K562 (cell line): ENCODE results near the gene LRRC61. TPM values are rescaled to one million over a fixed set of nuclear protein-coding genes. Genes with fewer than 3 reads are reported as not detected.

ENCODE experiments used
- ATAC-seq: fragments of 200-7000 bp; cut with Tn5 transposase; 3 replicates; pipeline ENCODE4 v1.9.1; 2020; ENCODE audit warnings: moderate library complexity
- BruUV-seq: library from RNA; stranded (reverse); fragments of 400-500 nt; replicated peaks from 2 replicates; lab custom pipeline; 2021; lab: Mats Ljungman, UMichigan
- CTCF ChIA-PET: fragments of 300-600 bp; formaldehyde crosslinking; extraction: SDS; loops from one replicate; lab custom pipeline; 2021; ENCODE audit warnings: low intra/inter-chr PET ratio; lab: Yijun Ruan, JAX
- POLR2A ChIA-PET: fragments of 300-600, 350-650 bp; sonication (Branson Sonifier 250); formaldehyde crosslinking; extraction: SDS; loops from one replicate; lab custom pipeline; 2021; ENCODE audit warnings: antibody characterized with exemption, inconsistent platforms; lab: Yijun Ruan, JAX
- DNase-seq, 4 experiments: peaks; one replicate each; pipeline versions ENCODE4 v3.0.0 to v3.0.0-alpha.2; 2011 to 2018; ENCODE audit warnings: low spot score in 3 of 4, mixed read lengths in 3 of 4; ENCODE audit errors: extremely low read depth in 1 of 4
- FAIRE-seq: peaks from 2 replicates; lab custom pipeline; 2011; peaks lifted over from hg19 to GRCh38; lab: Jason Lieb, UNC
- H2AFZ ChIP-seq: 2 replicates; pipeline ENCODE4 v1.6.0; 2011; ENCODE audit warnings: low read depth, low read length, control low read depth, inconsistent platforms
- H3K27ac ChIP-seq: fragments of 200-600 bp; 3 replicates; pipeline ENCODE4 v1.8.0; 2011; ENCODE audit warnings: low read depth, mild to moderate bottlenecking, control low read depth, inconsistent platforms, low read length, moderate library complexity, mixed read lengths; ENCODE audit errors: extremely low read depth
- H3K27me3 ChIP-seq, 2 experiments: fragments of 300-600 bp in 1 of 2; 2 replicates in 1 of 2; 3 replicates in 1 of 2; pipeline versions ENCODE4 v1.6.0 to v1.8.0; 2011; ENCODE audit warnings: inconsistent platforms in 2 of 2, low read length in 2 of 2, mild to moderate bottlenecking in 1 of 2, mixed read lengths in 1 of 2, moderate library complexity in 1 of 2; ENCODE audit not compliant: control insufficient read depth in 2 of 2, insufficient read depth in 2 of 2
- H3K36me3 ChIP-seq: fragments of 300-600 bp; 3 replicates; pipeline ENCODE4 v1.8.0; 2011; ENCODE audit warnings: mild to moderate bottlenecking, low read length, inconsistent platforms; ENCODE audit not compliant: control insufficient read depth, insufficient read depth
- H3K4me1 ChIP-seq, 2 experiments: fragments of 200-600 bp in 1 of 2; replicated peaks in 1 of 2; 2 replicates in 1 of 2; 3 replicates in 1 of 2; pipeline versions ENCODE4 v1.5.1 to v1.8.0; 2011; ENCODE audit warnings: inconsistent platforms in 2 of 2, low read length in 2 of 2, mild to moderate bottlenecking in 1 of 2, mixed read lengths in 1 of 2, moderate library complexity in 1 of 2; ENCODE audit not compliant: control insufficient read depth in 2 of 2, insufficient read depth in 2 of 2
- H3K4me2 ChIP-seq: 2 replicates; pipeline ENCODE4 v1.6.1; 2011; ENCODE audit warnings: low read length, control low read depth, inconsistent platforms, mixed read lengths; ENCODE audit not compliant: insufficient read depth
- H3K4me3 ChIP-seq: fragments of 200-600 bp; sonication (generic), shearing (Covaris generic); 2 replicates; pipeline ENCODE4 v1.5.1; 2016; ENCODE audit warnings: control low read depth, inconsistent platforms
- H3K79me2 ChIP-seq: fragments of 200-600 bp; 3 replicates; pipeline ENCODE4 v1.8.0; 2011; ENCODE audit warnings: low read length, inconsistent platforms; ENCODE audit not compliant: control insufficient read depth, insufficient read depth
- H3K9ac ChIP-seq, 2 experiments: 2 replicates each; pipeline versions ENCODE4 v1.6.0 to v1.6.1; 2011; ENCODE audit warnings: low read depth in 2 of 2, low read length in 2 of 2, control low read depth in 1 of 2, inconsistent platforms in 1 of 2, mild to moderate bottlenecking in 1 of 2, mixed read lengths in 1 of 2; ENCODE audit not compliant: insufficient read depth in 1 of 2
- H3K9me1 ChIP-seq: one replicate; pipeline ENCODE4 v1.6.0; 2011; ENCODE audit warnings: inconsistent platforms, mild to moderate bottlenecking, low read length, moderate library complexity; ENCODE audit not compliant: control insufficient read depth, insufficient read depth
- H3K9me3 ChIP-seq: replicated peaks from 2 replicates; pipeline ENCODE4 v1.5.1; 2011; ENCODE audit warnings: low read depth, low read length, inconsistent platforms; ENCODE audit not compliant: control insufficient read depth, insufficient read depth
- H4K20me1 ChIP-seq: replicated peaks from 2 replicates; pipeline ENCODE4 v1.6.1; 2011; ENCODE audit warnings: low read length, inconsistent platforms, mixed read lengths; ENCODE audit not compliant: control insufficient read depth, insufficient read depth
- CAMTA2 ChIP-seq: fragments of 250-450 bp; sonication (Bioruptor Pico); conservative IDR thresholded peaks from 2 replicates; pipeline ENCODE4 v1.5.1; 2022
- FOXP4 ChIP-seq: sonication (generic); formaldehyde crosslinking; IDR thresholded peaks from 2 replicates; pipeline ENCODE4 v1.8.0; 2022; ENCODE audit warnings: mild to moderate bottlenecking, missing genetic modification reagents, borderline replicate concordance
- GABPB1 ChIP-seq: sonication (generic); formaldehyde crosslinking; IDR thresholded peaks from 2 replicates; pipeline ENCODE4 v1.8.0; 2022; ENCODE audit warnings: mild to moderate bottlenecking, missing genetic modification reagents
- HMG20A ChIP-seq: fragments of 450-650 bp; formaldehyde crosslinking; conservative IDR thresholded peaks from 2 replicates; pipeline ENCODE4 v1.4.0; 2020; ENCODE audit warnings: mild to moderate bottlenecking, mixed read lengths
- HMGN3 ChIP-seq: IDR thresholded peaks from 2 replicates; pipeline ENCODE4 v1.6.1; 2011; ENCODE audit warnings: borderline replicate concordance, low read depth, mild to moderate bottlenecking, mixed read lengths, low read length; ENCODE audit not compliant: insufficient read length; ENCODE audit errors: extremely low read depth
- NONO ChIP-seq, 2 experiments: fragments of 200-400 bp in 1 of 2; fragments of 450-650 bp in 1 of 2; formaldehyde crosslinking in 1 of 2; IDR thresholded peaks; 2 replicates each; pipeline ENCODE4 v1.6.1; 2017; ENCODE audit warnings: low read depth in 2 of 2, mild to moderate bottlenecking in 2 of 2, moderate library complexity in 2 of 2, low read length in 1 of 2
- RBM14 ChIP-seq: fragments of 200-400 bp; formaldehyde crosslinking; IDR thresholded peaks from 2 replicates; pipeline ENCODE4 v1.6.1; 2018; ENCODE audit warnings: low read depth, mild to moderate bottlenecking, low read length, moderate library complexity, borderline replicate concordance; ENCODE audit not compliant: insufficient read depth
- RBM17 ChIP-seq: fragments of 200-400 bp; formaldehyde crosslinking; IDR thresholded peaks from 2 replicates; pipeline ENCODE4 v1.6.1; 2017; ENCODE audit warnings: low read depth, mild to moderate bottlenecking, low read length, borderline replicate concordance
- TAF1 ChIP-seq: IDR thresholded peaks from 2 replicates; pipeline ENCODE4 v1.6.1; 2011; ENCODE audit warnings: mild to moderate bottlenecking, low read length, moderate library complexity; ENCODE audit not compliant: insufficient read depth, control insufficient read depth, severe bottlenecking; ENCODE audit errors: extremely low read depth
- TRIM24 ChIP-seq, 2 experiments: fragments of 450-650 bp; IDR thresholded peaks; 2 replicates each; pipeline ENCODE4 v1.6.1; 2016
- ZNF134 ChIP-seq: fragments of 250-450 bp; sonication (Bioruptor Pico); conservative IDR thresholded peaks from 2 replicates; pipeline ENCODE4 v1.4.0; 2020
- ZNF408 ChIP-seq: fragments of 250-450 bp; sonication (Bioruptor Pico); IDR thresholded peaks from 2 replicates; pipeline ENCODE4 v1.4.0; 2020; ENCODE audit warnings: low read depth, mild to moderate bottlenecking, moderate library complexity
- WGBS: fragments of 100-300 bp; shearing (Covaris generic); methylation state at CpG from one replicate; pipeline ENCODE4 v1.1.6; 2016; ENCODE audit warnings: low coverage, mixed read lengths; ENCODE audit not compliant: insufficient coverage; ENCODE audit errors: missing lambda C conversion rate; 5-methylcytosine and 5-hydroxymethylcytosine counted together
- in situ Hi-C: fragments of 300-500 bp; cut with MboI; formaldehyde crosslinking; loops from 4 replicates; pipeline ENCODE4 v1.15.0; 2018; ENCODE audit warnings: inconsistent platforms, mixed read lengths
- intact Hi-C: fragments of 100-400 bp; cut with micrococcal nuclease; formaldehyde crosslinking; loops from 2 replicates; pipeline ENCODE4 v1.14.2; 2022
- polyA plus RNA-seq, 8 experiments: library from polyadenylated mRNA; depleted of rRNA in 4 of 8; stranded (reverse) in 5 of 8; unstranded in 3 of 8; fragments of >200 nt; fragmentation: Nextera tagmentation in 2 of 8; fragmentation: Illumina TruSeq in 1 of 8; extraction: Ambion mirVana in 2 of 8; extraction: Trizol in 1 of 8; gene quantifications; 2 replicates each; pipeline versions ENCODE4 v1.2.1 to v1.2.3, GENCODE V29; 2011 to 2014; ENCODE audit warnings: inconsistent platforms in 1 of 8, missing spikeins in 1 of 8
- total RNA-seq, 7 experiments: library from RNA; depleted of rRNA in 6 of 7; stranded (reverse); fragments of >200 nt in 6 of 7; fragmentation: Illumina TruSeq in 2 of 7; extraction: Trizol in 2 of 7; gene quantifications; 2 replicates each; pipeline versions ENCODE4 v1.2.1 to v1.2.3, GENCODE V29; 2011 to 2021; ENCODE audit warnings: low replicate concordance in 1 of 7
- TF ChIP-seq, protein P1 (sequence below): sonication (generic); formaldehyde crosslinking; IDR thresholded peaks from 2 replicates; pipeline ENCODE4 v1.4.0; 2020; ENCODE audit warnings: mild to moderate bottlenecking, missing genetic modification reagents
- TF ChIP-seq, protein P2 (sequence below): fragments of 450-650 bp; formaldehyde crosslinking; IDR thresholded peaks from 2 replicates; pipeline ENCODE4 v1.4.0; 2020; ENCODE audit warnings: mild to moderate bottlenecking, moderate library complexity

The LRRC61 gene
- total and polyA plus RNA-seq, 9 of the 15 experiments (the other 6 are each of a cell fraction or from before 2014, with no cell fraction given) = 1.3 to 55.2 (median 35.2) TPM

DNA sequence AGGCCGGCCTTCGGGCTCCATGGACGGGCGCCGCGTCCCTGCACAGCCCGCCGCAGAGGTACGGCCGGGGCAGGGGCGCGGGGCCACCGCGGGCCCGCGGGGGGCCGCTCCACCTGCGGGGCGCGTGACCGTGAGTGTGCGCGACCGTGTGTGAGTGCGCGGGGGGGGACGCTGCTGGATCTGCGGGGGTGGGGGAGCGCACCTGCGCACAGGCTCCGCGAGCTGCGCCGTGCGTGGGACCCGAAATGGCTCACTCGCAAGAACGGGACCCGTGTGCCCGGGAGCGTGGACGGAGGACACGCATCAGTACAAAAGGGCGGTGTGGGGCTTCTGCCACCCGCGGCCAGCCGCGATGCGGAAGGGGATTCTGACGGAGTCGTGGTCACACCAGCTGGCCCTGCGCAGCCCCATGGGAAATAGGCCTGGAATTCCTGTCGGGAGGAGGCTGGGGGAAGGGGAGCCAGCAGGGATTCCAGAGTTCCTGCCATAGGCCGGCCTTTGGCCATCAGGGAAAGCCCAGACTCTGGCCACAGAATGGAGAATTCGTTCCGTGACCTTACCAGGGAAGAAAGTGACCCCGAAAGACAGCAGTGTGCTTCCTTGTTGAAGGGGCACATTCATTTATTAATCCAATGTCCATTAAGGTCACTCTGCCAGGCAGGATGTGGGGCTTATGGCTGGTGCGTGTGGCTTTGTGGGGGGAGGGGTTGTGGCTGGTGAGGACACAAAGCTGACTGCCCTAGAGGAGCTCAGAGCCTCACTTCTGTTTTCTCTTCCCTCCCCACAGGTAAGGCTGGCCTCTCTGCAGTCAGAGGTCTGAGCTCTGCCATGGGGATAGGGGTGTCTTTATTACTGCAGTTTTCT is 46.0 kb downstream of the LRRC61 start:
- Histone ChIP-seq H3K4me3 (peak overlapping the region; percentile 79), H3K27ac (peak overlapping the region; percentile 97), H3K9me3 (no peaks in the 10 kb centered on the region), H3K79me2 (peaks cover 60% of the 10 kb centered on the region), H3K4me2 (peak overlapping the region; percentile 100), H4K20me1 (no peaks in the 10 kb centered on the region; the same call in 1 of the 2 replicates), H3K9me1 (no peaks in the 10 kb centered on the region), H2AFZ (peak overlapping the region; percentile 82), H3K9ac (peak overlapping the region; percentile 98 to 99), H3K27me3 (no peaks in the 10 kb centered on the region), H3K36me3 (peaks cover 52% of the 10 kb centered on the region), H3K4me1 (peaks cover 49 to 59% of the 10 kb centered on the region in 2 experiments)
- peak; percentile 43 to 71 (median 58) for DNase-seq
- intact Hi-C loops (loop anchor here (2.0 kb wide), 2 partner anchors 32 to 46 kb away; partner anchors contain the start of genes ACTR3C and LRRC61), in situ Hi-C loops (no loop called here)
- WGBS = under 1% methylated on average over 48 of the region's 58 CpGs
- peak; percentile 54 for FAIRE-seq
- POLR2A ChIA-PET = interaction anchor here (0.6 to 3.5 kb wide), 22 partner anchors 8 to 712 kb away, joined by 3 to 30 read pairs (median 4); partner anchors contain the start of genes ACTR3C, FASTK and LRRC61
- CTCF ChIA-PET = no interaction called here
- ATAC-seq = peak; percentile 59
- TSS peak; percentile 41 for BruUV-seq
- TF ChIP-seq TRIM24 (IDR thresholded peaks at IDR 0.05) (0 out of 4 replicates have a peak, but pooled peaks of 1 of the 2 experiments have one; percentile 6), ZNF408 (CRISPR knock-in tag) (no peak), CAMTA2 (peak; percentile 57; the same call in 1 of the 2 replicates), TAF1 (peak; percentile 12), ZNF134 (CRISPR knock-in tag) (no peak), FOXP4 (peak; percentile 90), HMG20A (CRISPR knock-in tag) (no peak), HMGN3 (peak; percentile 74), RBM17 (no peak), RBM14 (0 out of 2 replicates have a peak, but pooled peaks have one; percentile 17), NONO (IDR thresholded peaks at IDR 0.05; ENCODE audit: low read depth in 2 of 2, low read length in 1 of 2) (peak; percentile 50 to 81; a peak in 3 of 4 replicates), GABPB1 (CRISPR knock-in tag) (peak; percentile 51; the same call in 1 of the 2 replicates)
- TF ChIP-seq, protein P1, sequence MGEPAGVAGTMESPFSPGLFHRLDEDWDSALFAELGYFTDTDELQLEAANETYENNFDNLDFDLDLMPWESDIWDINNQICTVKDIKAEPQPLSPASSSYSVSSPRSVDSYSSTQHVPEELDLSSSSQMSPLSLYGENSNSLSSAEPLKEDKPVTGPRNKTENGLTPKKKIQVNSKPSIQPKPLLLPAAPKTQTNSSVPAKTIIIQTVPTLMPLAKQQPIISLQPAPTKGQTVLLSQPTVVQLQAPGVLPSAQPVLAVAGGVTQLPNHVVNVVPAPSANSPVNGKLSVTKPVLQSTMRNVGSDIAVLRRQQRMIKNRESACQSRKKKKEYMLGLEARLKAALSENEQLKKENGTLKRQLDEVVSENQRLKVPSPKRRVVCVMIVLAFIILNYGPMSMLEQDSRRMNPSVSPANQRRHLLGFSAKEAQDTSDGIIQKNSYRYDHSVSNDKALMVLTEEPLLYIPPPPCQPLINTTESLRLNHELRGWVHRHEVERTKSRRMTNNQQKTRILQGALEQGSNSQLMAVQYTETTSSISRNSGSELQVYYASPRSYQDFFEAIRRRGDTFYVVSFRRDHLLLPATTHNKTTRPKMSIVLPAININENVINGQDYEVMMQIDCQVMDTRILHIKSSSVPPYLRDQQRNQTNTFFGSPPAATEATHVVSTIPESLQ (CRISPR knock-in tag) = 0 out of 2 replicates have a peak, but pooled peaks have one; percentile 10
- TF ChIP-seq, protein P2, sequence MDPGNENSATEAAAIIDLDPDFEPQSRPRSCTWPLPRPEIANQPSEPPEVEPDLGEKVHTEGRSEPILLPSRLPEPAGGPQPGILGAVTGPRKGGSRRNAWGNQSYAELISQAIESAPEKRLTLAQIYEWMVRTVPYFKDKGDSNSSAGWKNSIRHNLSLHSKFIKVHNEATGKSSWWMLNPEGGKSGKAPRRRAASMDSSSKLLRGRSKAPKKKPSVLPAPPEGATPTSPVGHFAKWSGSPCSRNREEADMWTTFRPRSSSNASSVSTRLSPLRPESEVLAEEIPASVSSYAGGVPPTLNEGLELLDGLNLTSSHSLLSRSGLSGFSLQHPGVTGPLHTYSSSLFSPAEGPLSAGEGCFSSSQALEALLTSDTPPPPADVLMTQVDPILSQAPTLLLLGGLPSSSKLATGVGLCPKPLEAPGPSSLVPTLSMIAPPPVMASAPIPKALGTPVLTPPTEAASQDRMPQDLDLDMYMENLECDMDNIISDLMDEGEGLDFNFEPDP (CRISPR knock-in tag) = 0 out of 2 replicates have a peak, but pooled peaks have one; percentile 73
